ENCODE data around the gene UGDH.

- no peak for TF ChIP-seq CTCF (IDR thresholded peaks at IDR 0.05; ENCODE audit: insufficient read depth, low read length, poor library complexity, severe bottlenecking)
- TF ChIP-seq EZH2phosphoT487 (conservative IDR thresholded peaks at IDR 0.05; ENCODE audit: low read length): no peak
These were observed 47.0 kb downstream of the UGDH start for GRCh38 chr4:39480251-39480650.

Data from SU-DHL-6 (cell line).